ENCODE data around the gene GAB2.

DNA sequence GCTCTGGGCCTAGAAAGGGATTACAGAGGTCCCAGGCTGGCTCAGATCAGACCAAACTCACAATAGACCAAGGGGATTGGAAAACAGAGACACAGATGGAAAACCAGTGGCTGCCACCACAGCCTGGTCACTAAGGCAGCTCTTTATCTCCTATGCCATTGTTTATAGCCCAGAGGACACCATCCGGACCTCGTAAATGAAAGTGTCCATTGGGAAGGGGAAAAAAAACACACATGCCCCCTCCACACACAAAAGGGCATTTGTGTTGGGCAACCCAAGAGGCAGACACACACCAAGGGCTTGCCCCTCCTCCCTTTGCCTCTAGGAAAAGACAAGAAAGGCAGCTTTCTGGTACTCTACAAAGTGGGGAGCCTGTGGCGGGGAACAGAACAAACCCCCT is 85.9 kb downstream of the GAB2 start:
- TF ChIP-seq POLR2A (IDR thresholded peaks at IDR 0.05; ENCODE audit: low read length) (no peak), ZNF302 (CRISPR knock-in tag; IDR thresholded peaks at IDR 0.05) (no peak), PHF8 (IDR thresholded peaks at IDR 0.05; ENCODE audit: borderline replicate concordance, low read depth) (no peak), POLR2AphosphoS2 (conservative IDR thresholded peaks at IDR 0.05; ENCODE audit: low read length) (no peak), NPAS2 (CRISPR knock-in tag; IDR thresholded peaks at IDR 0.05; ENCODE audit: borderline replicate concordance) (no peak), RAD21 (conservative IDR thresholded peaks at IDR 0.05 in 1 of 2, IDR thresholded peaks at IDR 0.05 in 1 of 2) (no peak), GATA3 (IDR thresholded peaks at IDR 0.05; ENCODE audit: borderline replicate concordance) (no peak)
- TF ChIP-seq, protein P1, sequence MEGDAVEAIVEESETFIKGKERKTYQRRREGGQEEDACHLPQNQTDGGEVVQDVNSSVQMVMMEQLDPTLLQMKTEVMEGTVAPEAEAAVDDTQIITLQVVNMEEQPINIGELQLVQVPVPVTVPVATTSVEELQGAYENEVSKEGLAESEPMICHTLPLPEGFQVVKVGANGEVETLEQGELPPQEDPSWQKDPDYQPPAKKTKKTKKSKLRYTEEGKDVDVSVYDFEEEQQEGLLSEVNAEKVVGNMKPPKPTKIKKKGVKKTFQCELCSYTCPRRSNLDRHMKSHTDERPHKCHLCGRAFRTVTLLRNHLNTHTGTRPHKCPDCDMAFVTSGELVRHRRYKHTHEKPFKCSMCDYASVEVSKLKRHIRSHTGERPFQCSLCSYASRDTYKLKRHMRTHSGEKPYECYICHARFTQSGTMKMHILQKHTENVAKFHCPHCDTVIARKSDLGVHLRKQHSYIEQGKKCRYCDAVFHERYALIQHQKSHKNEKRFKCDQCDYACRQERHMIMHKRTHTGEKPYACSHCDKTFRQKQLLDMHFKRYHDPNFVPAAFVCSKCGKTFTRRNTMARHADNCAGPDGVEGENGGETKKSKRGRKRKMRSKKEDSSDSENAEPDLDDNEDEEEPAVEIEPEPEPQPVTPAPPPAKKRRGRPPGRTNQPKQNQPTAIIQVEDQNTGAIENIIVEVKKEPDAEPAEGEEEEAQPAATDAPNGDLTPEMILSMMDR (IDR thresholded peaks at IDR 0.05): no peak
